EL (cell line): ENCODE results near the gene RBM5.
A peak's percentile ranks its signal among the peaks of the same experiment; 100 is the strongest.
"Not testable (repeated sequence)": the region's sequence is repeated elsewhere in the genome, so short reads cannot be mapped to it uniquely, and the experiment has no call there.

ENCODE experiments used
- DNase-seq: peaks from one replicate; pipeline ENCODE4 v3.0.0-alpha.2; 2016

Gene RBM5

DNA sequence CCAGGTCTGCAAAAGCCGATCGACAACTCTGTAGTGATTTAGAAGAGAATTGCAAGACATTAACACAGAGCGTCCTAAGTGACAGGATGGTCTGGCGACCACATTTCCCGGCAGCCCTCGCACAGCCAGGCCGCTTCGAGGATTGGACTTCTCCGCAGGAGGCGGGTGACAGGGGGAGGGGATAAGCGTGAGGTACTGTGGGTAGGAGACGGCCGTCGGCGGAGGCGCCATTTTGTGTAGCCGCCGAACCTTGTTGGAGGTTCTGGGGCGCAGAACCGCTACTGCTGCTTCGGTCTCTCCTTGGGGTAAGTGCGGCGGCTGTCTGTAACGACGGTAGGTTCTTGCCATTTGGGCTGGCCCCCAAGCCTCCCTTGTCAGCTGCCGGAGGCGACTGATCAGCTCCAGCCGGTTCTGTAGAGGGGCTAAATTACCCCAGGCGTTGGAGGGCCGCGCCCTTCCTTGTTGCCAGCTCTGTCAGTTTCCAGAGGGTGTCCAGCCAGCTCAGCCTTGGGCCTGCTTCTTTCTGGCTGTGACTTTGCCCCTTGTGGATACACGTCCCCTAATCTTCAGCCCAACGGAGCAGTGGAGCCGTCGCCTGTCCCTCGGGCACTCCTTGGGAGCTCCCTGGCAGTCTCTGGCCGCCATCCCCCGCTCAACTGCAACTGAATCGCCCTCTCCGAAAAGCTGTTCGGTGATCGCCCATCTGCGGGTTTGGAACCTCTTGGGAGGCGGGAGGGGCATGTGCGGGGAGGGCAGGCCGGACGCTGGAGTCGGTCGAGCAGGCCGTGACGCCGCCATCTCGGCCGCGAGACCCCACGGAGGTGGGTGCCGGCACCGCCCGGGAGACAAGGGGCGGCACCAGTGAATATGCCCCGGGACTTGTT is at the start of gene RBM5:
Gene RBM5, plus strand, starts transcription at position 195 of the 884 bp plus-strand sequence. CDS start 1,516 bp downstream, outside the sequence.
- DNase-seq, result peak; percentile 90

DNA sequence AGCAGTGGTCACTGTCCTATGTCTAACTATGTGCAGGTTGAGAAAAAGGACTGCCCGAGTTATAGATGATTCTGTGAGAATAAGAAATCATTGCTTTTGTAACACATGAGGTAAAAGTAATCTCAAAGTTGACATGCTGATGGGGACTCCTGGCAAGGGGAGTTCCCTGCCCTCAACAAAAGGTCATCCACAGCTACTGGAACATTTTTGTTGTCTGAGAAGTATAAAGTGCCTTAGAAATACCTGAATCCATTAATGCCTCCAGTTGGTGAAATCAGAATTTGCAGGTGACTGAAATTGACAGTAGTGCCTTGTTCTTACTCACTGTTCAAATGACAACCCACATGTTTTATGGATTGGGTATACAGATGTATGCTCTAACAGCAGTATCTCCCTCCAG is 43.7 kb upstream of the RBM5 start:
- DNase-seq, result no peak

DNA sequence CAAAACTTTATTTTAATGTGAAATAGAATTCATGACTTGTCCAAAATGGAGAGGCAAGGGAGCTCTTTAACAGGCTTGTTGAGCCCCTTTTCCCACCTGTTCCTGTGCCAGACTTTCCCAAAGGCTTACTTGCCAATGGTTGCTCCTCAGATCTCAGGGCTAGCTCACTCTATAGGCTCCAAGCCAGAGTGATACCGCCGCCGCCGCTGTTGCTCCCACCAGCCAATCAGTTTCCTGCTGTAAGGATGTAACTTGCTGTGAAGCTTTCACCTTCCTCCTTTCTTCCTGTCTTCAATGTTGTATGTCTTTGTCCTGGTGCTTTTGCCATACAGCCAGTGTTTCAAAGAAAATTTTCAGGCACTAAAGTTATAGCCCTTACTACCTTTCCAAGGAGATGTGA is 41.3 kb upstream of the RBM5 start:
- no peak for DNase-seq

DNA sequence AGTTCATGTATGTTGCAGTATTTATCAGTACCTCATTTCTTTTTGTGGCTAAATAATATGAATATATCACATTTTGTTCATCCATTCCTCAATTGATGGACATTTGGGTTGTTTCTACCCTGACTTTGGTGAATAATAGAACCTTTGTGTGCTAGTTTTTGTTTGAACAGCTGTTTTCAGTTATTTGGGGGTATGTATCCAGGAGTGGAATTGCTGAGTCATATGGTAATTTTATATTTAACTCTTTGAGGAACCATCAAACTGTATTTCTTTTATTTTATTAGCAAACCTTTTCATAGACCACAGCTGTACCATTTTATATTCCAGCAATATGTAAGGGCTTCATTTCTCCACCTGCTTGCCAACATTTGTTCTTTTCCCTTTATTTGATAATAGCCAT is 38.4 kb upstream of the RBM5 start:
- peak; percentile 62 for DNase-seq

- no peak for DNase-seq
These were observed 31.0 kb upstream of the RBM5 start for GRCh38 chr3:50057756-50058155.

GRCh38 chr3:50068134-50068533 is 20.6 kb upstream of the RBM5 start:
- DNase-seq, result peak; percentile 91

- no peak for DNase-seq
These were observed 10.6 kb upstream of the RBM5 start for GRCh38 chr3:50078091-50078490.

GRCh38 chr3:50078622-50079021 is 10.1 kb upstream of the RBM5 start:
- DNase-seq, result no peak

- DNase-seq, result not testable (repeated sequence)
These were observed 3.8 kb upstream of the RBM5 start for GRCh38 chr3:50084951-50085350.

GRCh38 chr3:50089609-50089945 is 858 bp downstream of the RBM5 start:
- peak; percentile 24 for DNase-seq

DNA sequence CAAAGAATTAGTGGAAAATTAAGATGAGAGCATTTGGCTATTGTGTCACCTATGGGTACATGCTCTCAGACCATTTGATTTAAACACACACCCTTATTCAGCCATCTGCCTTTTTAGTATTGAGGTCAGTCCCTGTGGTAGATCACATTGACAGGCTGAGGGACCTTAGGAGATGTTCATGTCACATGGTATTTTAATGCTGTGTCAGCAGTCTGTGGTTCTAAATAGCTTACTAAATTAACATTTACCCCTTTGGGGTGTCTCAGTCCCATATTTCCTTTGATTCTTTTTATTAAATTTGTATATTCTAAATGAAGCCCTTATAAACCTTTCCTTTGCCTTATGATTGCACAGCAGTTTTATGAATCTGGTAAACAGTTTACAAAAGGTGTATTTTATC is 2.3 kb downstream of the RBM5 start:
- DNase-seq, result no peak

- no peak for DNase-seq
These were observed 6.8 kb downstream of the RBM5 start for GRCh38 chr3:50095352-50095998.

GRCh38 chr3:50100386-50100785 is 11.7 kb downstream of the RBM5 start:
- no peak for DNase-seq

GRCh38 chr3:50100956-50101845 is 12.5 kb downstream of the RBM5 start:
- no peak for DNase-seq

- DNase-seq, result no peak
These were observed 13.8 kb downstream of the RBM5 start for GRCh38 chr3:50102558-50102957.

GRCh38 chr3:50111757-50112156 is 23.0 kb downstream of the RBM5 start:
- no peak for DNase-seq

GRCh38 chr3:50112462-50112861 is 23.7 kb downstream of the RBM5 start:
- no peak for DNase-seq

- DNase-seq, result no peak
These were observed 28.4 kb downstream of the RBM5 start for GRCh38 chr3:50117120-50117519.

DNA sequence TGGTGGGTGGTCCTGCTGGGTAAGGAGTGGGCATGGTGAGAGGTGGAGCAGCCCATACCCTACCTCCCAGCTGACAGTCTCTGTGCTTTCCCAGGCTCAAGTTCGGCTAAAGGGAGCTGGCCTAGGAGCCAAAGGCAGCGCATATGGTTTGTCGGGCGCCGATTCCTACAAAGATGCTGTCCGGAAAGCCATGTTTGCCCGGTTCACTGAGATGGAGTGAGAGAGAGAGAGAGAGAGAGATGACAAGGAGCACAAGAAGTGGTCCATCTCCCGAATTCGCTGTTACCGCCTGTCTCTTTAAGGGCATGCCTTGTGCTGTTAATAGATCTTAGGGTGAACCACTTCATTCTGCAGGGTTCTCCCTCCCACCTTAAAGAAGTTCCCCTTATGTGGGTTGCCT is 29.5 kb downstream of the RBM5 start:
- DNase-seq, result no peak

GRCh38 chr3:50119786-50120185 is 31.1 kb downstream of the RBM5 start:
- no peak for DNase-seq

DNA sequence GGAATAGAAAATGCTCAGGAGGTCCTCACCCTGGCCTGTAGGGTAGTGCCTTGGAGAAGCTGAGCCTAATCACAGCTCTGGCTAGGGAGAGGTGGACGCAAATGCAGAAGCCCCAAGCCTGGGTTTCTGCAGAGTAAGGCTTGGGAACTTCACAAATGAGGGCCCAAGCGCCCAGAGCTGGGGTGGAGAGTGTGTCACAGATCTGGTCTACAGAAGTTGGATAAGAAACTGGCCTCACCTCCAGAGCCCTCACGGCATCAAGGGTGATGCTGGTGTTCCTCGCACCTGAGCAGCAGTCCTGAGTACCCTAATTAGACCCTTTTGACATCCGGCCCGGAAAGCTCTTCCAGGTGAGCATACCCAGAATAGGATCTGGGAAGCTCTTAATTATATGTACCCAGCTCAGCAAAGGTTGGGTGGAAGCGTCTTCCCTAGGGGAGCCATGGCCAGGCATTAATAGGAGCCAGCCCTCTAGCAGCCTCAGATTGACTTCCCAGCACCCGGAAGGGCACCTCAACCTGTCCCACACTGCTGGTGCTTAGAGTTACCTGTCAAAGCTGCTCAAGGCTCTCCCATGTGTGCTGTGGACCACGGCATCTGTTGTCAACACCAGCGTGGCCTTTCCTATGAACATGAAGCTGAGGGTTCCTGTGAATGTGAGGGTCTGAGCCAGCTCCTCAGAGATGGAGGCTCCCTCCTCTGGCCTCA is 31.8 kb downstream of the RBM5 start:
- DNase-seq, result no peak
